SK-N-DZ (cell line): ENCODE measurements around the gene CNOT6. TPM values are rescaled to one million over a fixed set of nuclear protein-coding genes. Genes with fewer than 3 reads are reported as not detected.
"Not testable (repeated sequence)": the region's sequence is repeated elsewhere in the genome, so short reads cannot be mapped to it uniquely, and the experiment has no call there.

Source experiments
- DNase-seq: peaks from one replicate; pipeline ENCODE4 v3.0.0-alpha.2; 2015; ENCODE audit warnings: low spot score
- polyA plus RNA-seq, 2 experiments: library from polyadenylated mRNA; depleted of rRNA; stranded (reverse); fragments of >200 nt; gene quantifications; 2 replicates each; pipeline ENCODE4 v1.2.3, GENCODE V29; 2014

CNOT6 gene
- polyA plus RNA-seq (2014; cell fraction: cytosol; rRNA removed) = 19.8 and 20.7 TPM in 2 replicates
- 17.0 and 26.8 TPM in 2 replicates for polyA plus RNA-seq (2014; cell fraction: nucleus; rRNA removed)

DNA sequence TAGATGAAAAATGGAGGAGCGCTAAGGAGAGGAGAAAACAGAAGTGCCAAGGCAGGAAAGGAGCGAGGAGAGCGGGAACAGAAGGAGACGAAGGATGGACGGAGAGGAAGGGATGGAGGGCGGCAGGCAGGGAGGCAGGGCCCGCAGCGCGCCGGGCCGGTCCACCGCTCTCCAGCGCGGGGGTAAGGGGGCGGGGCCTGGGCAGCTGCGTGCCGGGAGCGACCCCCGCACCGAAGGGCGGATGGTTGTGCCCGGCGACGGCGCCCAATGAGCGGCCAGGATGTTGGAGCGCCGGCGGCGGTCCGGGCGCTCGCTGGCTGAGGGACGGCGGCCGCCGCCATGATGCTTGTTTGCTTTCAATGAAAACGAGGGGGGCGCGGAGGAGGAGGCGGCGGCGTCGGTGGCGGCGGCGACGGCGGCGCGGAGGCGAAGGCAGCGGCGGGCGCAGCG, at the start of gene CNOT6:
Gene CNOT6 (plus strand): TSS at position 320 of the 450 bp plus-strand sequence. CDS start 34,898 bp downstream, outside the sequence.
- DNase-seq = peak; percentile 87

DNA sequence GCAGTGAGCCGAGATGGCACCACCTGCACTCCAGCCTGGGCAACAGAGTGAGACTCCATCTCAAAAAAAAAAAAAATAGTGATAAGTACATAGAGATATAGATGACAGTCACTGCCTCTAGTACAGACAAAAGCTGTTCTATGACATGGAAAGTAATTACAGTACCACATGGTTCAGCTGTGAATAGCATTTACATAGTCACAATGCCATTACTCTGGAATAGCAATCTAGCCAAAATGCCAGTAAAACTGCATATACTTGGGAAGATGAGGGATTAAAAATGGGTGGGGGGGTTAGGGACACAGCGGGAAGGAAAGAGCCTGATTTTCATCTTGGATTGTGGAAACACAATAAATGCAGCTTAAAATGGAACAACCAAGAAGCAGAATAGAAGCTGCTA, 39.4 kb upstream of the CNOT6 start:
- DNase-seq = no peak

DNA sequence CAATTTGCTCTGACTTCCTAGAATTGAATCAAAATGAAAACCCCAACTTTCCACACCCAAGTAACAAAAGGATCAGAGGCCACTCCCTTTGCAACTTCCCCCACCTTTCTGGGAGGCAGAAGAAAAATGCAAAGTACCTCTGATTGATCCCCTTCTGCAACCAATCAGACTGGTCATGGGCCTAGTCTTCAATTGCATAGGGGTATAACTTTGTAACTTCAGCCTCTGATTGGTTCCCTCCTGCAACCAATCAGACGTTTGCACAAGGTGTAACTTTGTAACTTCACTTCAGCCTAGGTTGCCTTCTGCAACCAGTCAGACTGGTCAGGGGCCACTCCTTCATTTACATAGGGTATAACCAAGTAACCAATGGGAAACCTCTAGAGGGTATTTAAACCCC, 38.3 kb upstream of the CNOT6 start:
- DNase-seq = no peak

- no peak for DNase-seq
Measured at GRCh38 chr5:180456792-180457191, 37.4 kb upstream of the CNOT6 start.

DNA sequence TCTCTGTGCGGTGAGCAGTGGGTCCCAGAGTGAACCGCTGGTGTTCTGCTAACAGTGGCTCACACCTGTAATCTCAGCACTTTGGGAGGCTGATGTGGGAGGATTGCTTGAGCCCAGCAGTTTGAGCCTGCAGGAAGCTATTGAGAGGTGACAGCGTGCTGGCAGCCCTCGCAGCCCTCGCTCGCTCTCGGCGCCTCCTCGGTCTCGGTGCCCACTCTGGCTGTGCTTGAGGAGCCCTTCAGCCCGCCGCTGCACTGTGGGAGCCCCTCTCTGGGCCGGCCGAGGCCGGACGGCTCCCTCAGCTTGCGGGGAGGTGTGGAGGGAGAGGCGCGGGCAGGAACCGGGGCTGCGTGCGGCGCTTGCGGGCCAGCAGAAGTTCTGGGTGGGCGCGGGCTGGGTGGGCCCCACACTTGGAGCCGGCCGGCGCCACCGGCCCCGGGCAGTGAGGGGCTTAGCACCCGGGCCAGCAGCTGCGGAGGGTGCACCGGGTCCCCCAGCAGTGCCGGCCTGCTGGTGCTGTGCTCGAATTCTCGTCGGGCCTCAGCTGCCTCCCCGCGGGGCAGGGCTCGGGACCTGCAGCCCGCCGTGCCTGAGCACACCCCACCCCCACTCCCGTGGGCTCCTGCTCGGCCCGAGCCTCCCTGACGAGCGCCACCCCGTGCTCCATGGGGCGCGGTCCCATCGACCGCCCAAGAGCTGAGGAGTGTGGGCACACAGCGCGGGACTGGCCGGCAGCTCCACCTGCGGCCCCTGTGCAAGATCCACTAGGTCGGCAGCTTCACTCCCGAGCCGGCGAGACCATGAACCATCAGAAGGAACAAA, 35.1 kb upstream of the CNOT6 start:
- DNase-seq = not testable (repeated sequence)

- not testable (repeated sequence) for DNase-seq
Measured at GRCh38 chr5:180459674-180460142, 34.5 kb upstream of the CNOT6 start.

- no peak for DNase-seq
Measured at GRCh38 chr5:180460834-180461233, 33.3 kb upstream of the CNOT6 start.

GRCh38 chr5:180461303-180461702, 32.9 kb upstream of the CNOT6 start:
- no peak for DNase-seq

GRCh38 chr5:180463216-180463900, 30.8 kb upstream of the CNOT6 start:
- no peak for DNase-seq

- DNase-seq = no peak
Measured at GRCh38 chr5:180463916-180464602, 30.1 kb upstream of the CNOT6 start.

GRCh38 chr5:180464603-180464970, 29.6 kb upstream of the CNOT6 start:
- no peak for DNase-seq

DNA sequence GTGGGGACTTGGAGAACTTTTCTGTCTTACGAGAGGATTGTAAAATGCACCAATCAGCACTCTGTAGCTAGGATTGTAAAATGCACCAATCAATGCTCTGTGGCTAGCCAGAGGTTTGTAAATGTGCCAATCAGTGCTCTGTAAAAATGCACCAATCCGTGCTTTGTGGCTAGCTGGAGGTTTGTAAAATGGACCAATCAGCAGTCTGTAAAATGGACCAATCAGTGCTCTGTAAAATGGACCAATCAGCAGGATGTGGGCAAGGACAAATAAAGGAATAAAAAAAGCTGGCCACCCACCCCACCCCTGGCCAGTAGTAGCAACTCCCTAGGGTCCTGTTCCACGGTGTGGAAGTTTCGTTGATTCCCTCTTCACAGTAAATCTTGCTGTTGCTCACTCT, 29.1 kb upstream of the CNOT6 start:
- not testable (repeated sequence) for DNase-seq

- no peak for DNase-seq
Measured at GRCh38 chr5:180466316-180466715, 27.9 kb upstream of the CNOT6 start.

DNA sequence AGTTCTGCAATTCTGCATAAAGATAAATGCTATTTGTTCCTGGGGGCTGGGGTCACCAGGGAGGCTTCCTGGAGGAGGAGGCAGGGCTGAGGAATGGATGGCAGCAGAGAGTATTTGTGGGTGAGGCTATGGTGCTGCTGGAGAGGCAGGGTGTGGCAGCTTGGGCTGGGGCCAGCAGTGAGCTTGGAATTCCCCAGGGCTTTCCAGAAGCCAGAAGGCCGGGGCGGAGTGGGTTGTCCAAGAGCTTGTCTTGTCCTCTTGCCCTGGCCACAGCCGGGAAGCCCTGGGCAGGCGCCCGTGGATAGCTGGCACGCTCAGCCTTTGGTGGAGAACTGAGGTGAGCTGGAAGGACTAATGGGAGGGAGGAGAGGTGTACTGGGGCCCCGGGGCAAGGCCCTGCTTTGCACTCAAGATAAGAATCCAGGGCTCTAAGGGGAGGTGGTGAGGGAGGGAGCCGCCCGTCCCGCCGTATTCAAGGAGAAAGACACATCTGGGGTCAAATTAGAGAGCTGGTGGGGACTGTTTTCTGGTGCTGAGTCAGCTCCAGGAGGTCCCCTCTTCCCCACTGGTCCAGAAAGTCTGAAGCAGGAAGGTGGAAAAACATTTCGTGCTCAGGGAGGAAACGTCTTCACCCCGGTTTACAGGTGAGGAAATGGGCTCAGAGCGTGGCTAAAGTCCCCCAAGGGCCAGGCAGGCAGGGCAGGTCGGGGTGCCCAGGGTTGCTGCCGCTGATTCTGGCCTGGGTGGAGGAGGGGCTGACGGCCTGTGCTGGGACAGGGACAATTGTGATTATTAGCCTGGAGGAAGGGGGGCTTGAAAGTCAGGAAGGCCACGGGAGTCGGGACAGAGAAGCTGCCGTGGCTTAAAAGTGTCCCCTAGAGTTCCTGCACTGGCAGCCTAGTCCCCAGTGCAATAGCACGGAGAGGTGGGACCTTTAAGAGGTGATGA, 26.9 kb upstream of the CNOT6 start:
- no peak for DNase-seq

DNA sequence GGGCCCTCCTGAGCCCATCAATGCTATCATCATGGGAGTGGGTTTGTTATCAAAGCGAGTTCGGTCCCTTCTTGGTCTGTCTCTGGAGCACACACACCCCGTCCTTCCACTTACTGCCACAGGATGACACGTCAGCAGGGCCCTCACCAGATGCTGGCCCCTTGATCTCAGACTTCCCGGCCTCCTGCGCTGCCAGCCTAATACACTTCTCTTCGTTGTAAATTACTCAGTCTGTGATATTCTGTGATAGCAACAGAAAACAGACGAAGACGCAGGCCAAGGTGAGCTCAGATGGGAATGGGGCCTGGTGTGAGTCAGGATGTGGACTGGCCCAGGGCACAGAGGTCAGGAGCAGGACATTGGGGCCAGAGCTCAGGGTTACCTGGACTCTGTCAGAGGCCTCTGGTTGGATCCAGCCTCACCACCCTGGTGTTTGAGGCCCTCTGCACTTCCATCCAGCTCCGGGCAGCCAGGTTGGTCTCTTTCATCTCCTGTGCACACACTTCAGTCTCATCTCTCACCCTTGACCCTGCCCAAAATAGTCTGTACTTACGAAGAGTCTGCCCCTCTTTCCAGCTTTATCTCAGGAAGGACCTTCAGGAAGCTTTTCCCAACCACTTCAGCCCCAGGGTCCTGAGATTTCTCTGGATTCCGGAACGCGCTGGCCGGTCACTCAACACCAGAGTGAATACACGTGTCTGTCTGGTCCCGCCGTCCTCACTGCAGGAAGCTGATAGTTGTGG, 26.0 kb upstream of the CNOT6 start:
- DNase-seq = no peak

- DNase-seq = no peak
Measured at GRCh38 chr5:180468732-180469585, 25.2 kb upstream of the CNOT6 start.

DNA sequence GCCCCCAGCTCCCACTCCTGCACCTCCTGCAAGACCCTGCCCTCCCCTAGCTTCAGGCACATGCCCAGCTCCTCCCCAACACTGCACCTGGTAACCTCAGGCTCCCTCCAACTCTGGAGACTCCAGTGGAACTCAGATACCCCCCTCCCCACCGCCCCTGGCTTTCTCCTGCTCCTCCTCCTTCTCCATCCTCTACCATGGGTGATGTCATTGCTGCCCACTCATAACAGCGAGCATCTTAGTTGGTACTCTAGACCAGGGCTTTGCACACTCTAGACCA, 24.7 kb upstream of the CNOT6 start:
- DNase-seq = no peak

DNA sequence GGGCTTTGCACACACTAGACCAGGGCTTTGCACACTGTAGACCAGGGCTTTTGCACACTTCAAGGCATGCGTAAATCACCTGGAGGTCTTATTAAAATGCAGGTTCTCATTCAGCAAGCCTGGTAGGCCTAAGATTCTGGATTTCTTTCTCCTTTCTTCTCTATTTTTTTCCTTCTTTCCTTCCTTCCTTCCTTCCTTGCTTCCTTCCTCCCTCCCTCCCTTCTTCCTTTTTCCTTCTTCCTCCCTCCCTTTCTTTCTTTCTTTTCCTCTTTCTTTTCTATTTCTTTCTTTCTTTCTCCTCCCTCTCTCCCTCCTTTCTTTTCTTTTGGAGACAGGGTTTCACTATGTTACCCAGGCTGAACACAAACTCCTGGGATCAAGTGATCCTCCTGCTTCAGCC, 24.3 kb upstream of the CNOT6 start:
- DNase-seq = no peak

DNA sequence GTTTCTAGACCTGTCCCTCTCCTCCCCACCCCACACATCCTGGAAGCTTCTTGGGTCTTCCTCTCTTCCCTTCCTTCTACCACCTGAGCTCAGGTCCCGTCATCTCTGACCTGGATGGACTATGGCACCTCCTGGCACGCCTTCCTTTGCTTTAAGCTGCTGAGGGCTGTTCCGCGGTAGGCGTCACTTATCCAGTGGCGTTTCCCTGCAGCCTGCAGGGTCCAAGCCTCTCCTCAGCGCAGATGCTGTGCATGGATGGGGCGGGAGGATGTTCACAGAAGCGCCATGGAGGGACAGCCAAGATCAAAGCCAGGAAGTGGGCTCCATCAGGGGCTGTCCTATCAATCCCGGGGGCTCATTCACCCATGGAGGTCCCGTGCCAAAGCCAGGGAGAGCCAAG, 23.8 kb upstream of the CNOT6 start:
- DNase-seq = no peak
